Adrenal gland (tissue), 5 donors: ENCODE results near the gene CEACAM6.

Experiments used
- CTCF ChIP-seq, 6 experiments: fragments of 450-650 bp in 4 of 6; fragments of 200-600 bp in 2 of 6; sonication (generic) in 1 of 6; IDR thresholded peaks; 1 replicate in 5 of 6; 2 replicates in 1 of 6; pipeline versions ENCODE4 v1.5.1 to v1.8.0; 2016 to 2021; ENCODE audit warnings: antibody characterized with exemption in 6 of 6, mild to moderate bottlenecking in 2 of 6, moderate library complexity in 1 of 6
- POLR2A ChIP-seq, 2 donors: fragments of 450-650 bp; IDR thresholded peaks; one replicate each; pipeline ENCODE4 v1.6.1; 2017; ENCODE audit warnings: antibody characterized with exemption in 2 of 2, mild to moderate bottlenecking in 2 of 2, moderate library complexity in 1 of 2
- donor health status: DM: no; HTN: no; CAD: no.

GRCh38 chr19:41793414-41793727, 38.0 kb downstream of the CEACAM6 start:
- TF ChIP-seq CTCF (IDR thresholded peaks at IDR 0.05), result no peak
- TF ChIP-seq POLR2A (IDR thresholded peaks at IDR 0.05), result no peak
